ENCODE measurements around the gene RNF4. TPM values are rescaled to one million over a fixed set of nuclear protein-coding genes. Genes with fewer than 3 reads are reported as not detected.
"Not testable (repeated sequence)": the region's sequence is repeated elsewhere in the genome, so short reads cannot be mapped to it uniquely, and the experiment has no call there.

RNF4 gene
- total RNA-seq, 1 experiment from 2014 or later: 72.8 TPM

GRCh38 chr4:2450394-2451035 is 18.4 kb upstream of the RNF4 start:
- in situ Hi-C loops (cut with HindIII; ENCODE audit: low pct_unique_long_range_greater_than_20kb, low sequenced_read_pairs): no loop called here
- no peak for DNase-seq (ENCODE audit: low read depth)

GRCh38 chr4:2451036-2451520 is 17.8 kb upstream of the RNF4 start:
- in situ Hi-C loops (cut with HindIII; ENCODE audit: low pct_unique_long_range_greater_than_20kb, low sequenced_read_pairs): no loop called here

GRCh38 chr4:2451821-2452785 is 16.8 kb upstream of the RNF4 start:
- in situ Hi-C loops (cut with HindIII; ENCODE audit: low pct_unique_long_range_greater_than_20kb, low sequenced_read_pairs): no loop called here
- DNase-seq (ENCODE audit: low read depth): no peak

More at GRCh38 chr4:2451036-2451520, 17.8 kb upstream of the RNF4 start:
- no peak for DNase-seq (ENCODE audit: low read depth)

GRCh38 chr4:2457481-2458295 is 11.2 kb upstream of the RNF4 start:
- in situ Hi-C loops (cut with HindIII; ENCODE audit: low pct_unique_long_range_greater_than_20kb, low sequenced_read_pairs): no loop called here
- DNase-seq (ENCODE audit: low read depth): no peak

- in situ Hi-C loops (cut with HindIII; ENCODE audit: low pct_unique_long_range_greater_than_20kb, low sequenced_read_pairs): no loop called here
- no peak for DNase-seq (ENCODE audit: low read depth)
Measured at GRCh38 chr4:2458546-2459491, 10.1 kb upstream of the RNF4 start.

- in situ Hi-C loops (cut with HindIII; ENCODE audit: low pct_unique_long_range_greater_than_20kb, low sequenced_read_pairs): no loop called here
- no peak for DNase-seq (ENCODE audit: low read depth)
Measured at GRCh38 chr4:2459589-2460349, 9.1 kb upstream of the RNF4 start.

- no peak for DNase-seq (ENCODE audit: low read depth)
- in situ Hi-C loops (cut with HindIII; ENCODE audit: low pct_unique_long_range_greater_than_20kb, low sequenced_read_pairs): no loop called here
Measured at GRCh38 chr4:2461246-2461960, 7.5 kb upstream of the RNF4 start.

- DNase-seq (ENCODE audit: low read depth): peak; percentile 48
- in situ Hi-C loops (cut with HindIII; ENCODE audit: low pct_unique_long_range_greater_than_20kb, low sequenced_read_pairs): no loop called here
Measured at GRCh38 chr4:2462218-2462991, 6.5 kb upstream of the RNF4 start.

GRCh38 chr4:2462992-2463762 is 5.7 kb upstream of the RNF4 start:
- in situ Hi-C loops (cut with HindIII; ENCODE audit: low pct_unique_long_range_greater_than_20kb, low sequenced_read_pairs): no loop called here
- DNase-seq (ENCODE audit: low read depth): no peak

- in situ Hi-C loops (cut with HindIII; ENCODE audit: low pct_unique_long_range_greater_than_20kb, low sequenced_read_pairs): no loop called here
- no peak for DNase-seq (ENCODE audit: low read depth)
Measured at GRCh38 chr4:2465032-2465431, 3.9 kb upstream of the RNF4 start.

GRCh38 chr4:2465544-2465943 is 3.4 kb upstream of the RNF4 start:
- in situ Hi-C loops (cut with HindIII; ENCODE audit: low pct_unique_long_range_greater_than_20kb, low sequenced_read_pairs): not testable (repeated sequence)

GRCh38 chr4:2469192-2469984 is 482 bp downstream of the RNF4 start:
- in situ Hi-C loops (cut with HindIII; ENCODE audit: low pct_unique_long_range_greater_than_20kb, low sequenced_read_pairs): no loop called here
- DNase-seq (ENCODE audit: low read depth): peak; percentile 40

More at GRCh38 chr4:2465544-2465943, 3.4 kb upstream of the RNF4 start:
- not testable (repeated sequence) for DNase-seq (ENCODE audit: low read depth)

GRCh38 chr4:2470791-2471190 is 1.9 kb downstream of the RNF4 start:
- no peak for DNase-seq (ENCODE audit: low read depth)
- in situ Hi-C loops (cut with HindIII; ENCODE audit: low pct_unique_long_range_greater_than_20kb, low sequenced_read_pairs): no loop called here

GRCh38 chr4:2472187-2472586 is 3.3 kb downstream of the RNF4 start:
- in situ Hi-C loops (cut with HindIII; ENCODE audit: low pct_unique_long_range_greater_than_20kb, low sequenced_read_pairs): no loop called here
- DNase-seq (ENCODE audit: low read depth): no peak
